ENCODE data around the gene ROBO1.

DNA sequence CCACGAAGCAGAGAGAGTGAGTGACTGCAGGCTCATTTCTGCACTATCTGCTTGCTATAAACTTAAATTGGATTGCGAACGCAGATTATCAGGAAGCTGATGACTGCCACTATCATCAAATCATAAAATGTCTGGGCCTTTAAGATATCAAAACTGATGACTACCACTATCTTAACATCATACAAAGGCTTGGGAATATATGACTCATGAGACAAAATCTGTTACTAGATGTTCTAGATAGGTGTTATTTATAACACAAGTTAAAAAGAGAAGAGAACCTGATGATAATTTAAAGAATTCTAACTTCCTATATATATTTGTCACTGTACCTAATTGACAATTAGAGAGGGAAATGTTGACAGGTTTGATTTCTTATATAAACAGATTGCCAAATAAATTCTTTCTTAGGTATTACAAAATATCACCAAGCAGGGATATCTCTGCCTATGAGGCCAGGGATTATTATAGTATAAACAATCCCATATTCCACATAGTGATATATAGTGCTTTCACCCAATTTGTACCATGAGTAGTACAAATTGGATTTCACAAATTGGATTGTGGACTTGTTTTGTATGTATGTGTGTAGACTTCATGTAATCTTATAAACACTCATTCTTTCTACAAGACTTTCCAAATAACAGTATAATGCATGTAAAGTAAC lies 1157.2 kb downstream of the ROBO1 start:
- TF ChIP-seq POLR2A (IDR thresholded peaks at IDR 0.05; ENCODE audit: low read length) (no peak), GATA1 (IDR thresholded peaks at IDR 0.05; ENCODE audit: low read depth, low read length) (no peak)
